Right atrium auricular region (tissue), 2 donors: ENCODE measurements around the gene NR6A1. TPM values are rescaled to one million over a fixed set of nuclear protein-coding genes. Genes with fewer than 3 reads are reported as not detected.

Experiments
- DNase-seq: peaks from one replicate; pipeline ENCODE4 v3.0.0-alpha.2; 2019; ENCODE audit warnings: low spot score
- H3K27ac ChIP-seq, 2 donors: fragments of 200-600 bp; sonication (generic); 1 replicate in 1 of 2; 2 replicates in 1 of 2; pipeline ENCODE4 v1.5.1; 2016 to 2019
- H3K27me3 ChIP-seq, 2 donors: fragments of 200-600 bp; sonication (generic); one replicate each; pipeline versions ENCODE4 v1.5.1 to v1.6.0; 2017 to 2019
- H3K36me3 ChIP-seq: fragments of 200-600 bp; sonication (generic); one replicate; pipeline ENCODE4 v1.5.1; 2016
- H3K4me1 ChIP-seq, 2 donors: fragments of 200-600 bp; sonication (generic); one replicate each; pipeline versions ENCODE4 v1.5.1 to v1.6.0; 2017 to 2019
- H3K4me3 ChIP-seq, 2 donors: fragments of 200-600 bp; sonication (generic); 1 replicate in 1 of 2; 2 replicates in 1 of 2; pipeline ENCODE4 v1.5.1; 2017 to 2019; ENCODE audit warnings: mild to moderate bottlenecking in 1 of 2, moderate library complexity in 1 of 2
- H3K9me3 ChIP-seq, 2 donors: fragments of 200-600 bp; sonication (generic); one replicate each; pipeline ENCODE4 v1.5.1; 2019
- total RNA-seq, 2 donors: library from RNA; depleted of rRNA; stranded (reverse); fragments of >200 nt; gene quantifications; one replicate each; pipeline ENCODE4 v1.1.0, GENCODE V29; 2016
- TF ChIP-seq, protein P1 (sequence below), 2 donors: fragments of 200-600 bp; sonication (generic); IDR thresholded peaks; one replicate each; pipeline ENCODE4 v1.5.1; 2019; ENCODE audit warnings: antibody characterized with exemption in 2 of 2

NR6A1 gene
- total RNA-seq, 2 donors from 2014 or later: 1.9 to 2.6 TPM

DNA sequence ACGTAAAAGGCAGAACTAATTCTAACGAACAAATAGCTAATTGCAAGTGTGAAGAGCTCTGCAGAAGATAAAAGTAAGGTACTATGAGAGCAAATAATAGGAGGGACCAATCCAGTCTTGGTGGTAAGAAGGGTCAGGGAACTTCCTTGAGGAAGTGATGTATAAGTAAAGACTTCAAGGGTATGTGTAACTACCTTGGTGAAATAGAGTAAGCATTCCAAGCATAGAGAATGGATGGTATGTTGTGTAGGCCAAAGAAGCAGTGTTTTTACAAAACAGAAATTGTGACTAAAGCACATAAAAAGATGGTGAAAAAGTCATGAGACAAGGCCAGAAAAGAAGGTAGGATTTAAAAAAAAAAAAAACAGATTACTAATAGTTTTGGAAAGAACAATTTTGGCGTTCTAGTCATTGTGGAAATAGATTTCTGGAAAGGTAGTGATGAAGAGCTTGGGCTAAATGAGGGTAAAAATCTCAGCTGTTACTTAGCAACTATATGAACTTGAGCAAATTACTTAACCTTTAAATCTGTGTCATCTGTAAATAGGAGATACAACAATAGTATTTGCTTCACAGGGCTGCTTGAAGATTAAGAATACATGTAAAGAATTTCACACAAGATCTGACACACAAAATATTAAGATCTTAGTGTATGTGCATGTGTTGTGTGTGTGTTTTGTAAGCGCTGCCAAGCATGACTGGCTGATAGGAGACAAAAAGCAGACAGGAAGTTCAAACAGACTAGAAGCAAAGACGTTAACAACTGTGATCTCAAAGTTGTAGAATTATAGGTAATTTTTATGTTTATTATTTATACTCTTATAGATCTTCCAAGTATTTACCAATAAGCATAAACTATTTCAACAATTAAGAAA lies 73.5 kb downstream of the NR6A1 start:
- TF ChIP-seq, protein P1, sequence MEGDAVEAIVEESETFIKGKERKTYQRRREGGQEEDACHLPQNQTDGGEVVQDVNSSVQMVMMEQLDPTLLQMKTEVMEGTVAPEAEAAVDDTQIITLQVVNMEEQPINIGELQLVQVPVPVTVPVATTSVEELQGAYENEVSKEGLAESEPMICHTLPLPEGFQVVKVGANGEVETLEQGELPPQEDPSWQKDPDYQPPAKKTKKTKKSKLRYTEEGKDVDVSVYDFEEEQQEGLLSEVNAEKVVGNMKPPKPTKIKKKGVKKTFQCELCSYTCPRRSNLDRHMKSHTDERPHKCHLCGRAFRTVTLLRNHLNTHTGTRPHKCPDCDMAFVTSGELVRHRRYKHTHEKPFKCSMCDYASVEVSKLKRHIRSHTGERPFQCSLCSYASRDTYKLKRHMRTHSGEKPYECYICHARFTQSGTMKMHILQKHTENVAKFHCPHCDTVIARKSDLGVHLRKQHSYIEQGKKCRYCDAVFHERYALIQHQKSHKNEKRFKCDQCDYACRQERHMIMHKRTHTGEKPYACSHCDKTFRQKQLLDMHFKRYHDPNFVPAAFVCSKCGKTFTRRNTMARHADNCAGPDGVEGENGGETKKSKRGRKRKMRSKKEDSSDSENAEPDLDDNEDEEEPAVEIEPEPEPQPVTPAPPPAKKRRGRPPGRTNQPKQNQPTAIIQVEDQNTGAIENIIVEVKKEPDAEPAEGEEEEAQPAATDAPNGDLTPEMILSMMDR (IDR thresholded peaks at IDR 0.05): no peak
- Histone ChIP-seq H3K36me3 (no peaks in the 10 kb centered on the region), H3K9me3 (no peaks in the 10 kb centered on the region), H3K4me1 (no peaks in the 10 kb centered on the region), H3K27ac (no peak overlapping the region), H3K4me3 (no peak overlapping the region), H3K27me3 (no peaks in the 10 kb centered on the region)
- no peak for DNase-seq

DNA sequence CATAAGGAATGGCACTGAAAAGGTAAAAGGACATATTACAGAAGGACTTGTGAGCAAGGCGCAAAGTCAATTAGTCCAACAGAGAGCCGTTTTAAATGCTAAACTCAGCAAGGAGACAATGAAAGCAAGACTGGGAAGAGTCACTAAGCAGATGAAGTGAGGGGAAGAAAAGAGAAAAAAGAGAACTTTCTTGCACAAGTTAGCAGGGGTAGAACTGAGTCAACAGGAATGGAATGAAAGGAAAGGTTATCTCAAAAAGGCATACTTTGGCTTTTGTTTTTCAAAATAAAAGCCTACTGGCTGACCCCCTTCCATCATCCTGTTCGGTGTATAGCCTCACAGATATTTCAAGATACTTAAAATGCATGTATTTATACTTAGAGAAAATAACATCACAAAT lies 75.0 kb downstream of the NR6A1 start:
- DNase-seq: no peak
- Histone ChIP-seq H3K36me3 (no peaks in the 10 kb centered on the region), H3K27ac (no peak overlapping the region), H3K4me1 (no peaks in the 10 kb centered on the region), H3K27me3 (no peaks in the 10 kb centered on the region), H3K4me3 (no peak overlapping the region), H3K9me3 (no peaks in the 10 kb centered on the region)
- TF ChIP-seq, protein P1 (IDR thresholded peaks at IDR 0.05): no peak

DNA sequence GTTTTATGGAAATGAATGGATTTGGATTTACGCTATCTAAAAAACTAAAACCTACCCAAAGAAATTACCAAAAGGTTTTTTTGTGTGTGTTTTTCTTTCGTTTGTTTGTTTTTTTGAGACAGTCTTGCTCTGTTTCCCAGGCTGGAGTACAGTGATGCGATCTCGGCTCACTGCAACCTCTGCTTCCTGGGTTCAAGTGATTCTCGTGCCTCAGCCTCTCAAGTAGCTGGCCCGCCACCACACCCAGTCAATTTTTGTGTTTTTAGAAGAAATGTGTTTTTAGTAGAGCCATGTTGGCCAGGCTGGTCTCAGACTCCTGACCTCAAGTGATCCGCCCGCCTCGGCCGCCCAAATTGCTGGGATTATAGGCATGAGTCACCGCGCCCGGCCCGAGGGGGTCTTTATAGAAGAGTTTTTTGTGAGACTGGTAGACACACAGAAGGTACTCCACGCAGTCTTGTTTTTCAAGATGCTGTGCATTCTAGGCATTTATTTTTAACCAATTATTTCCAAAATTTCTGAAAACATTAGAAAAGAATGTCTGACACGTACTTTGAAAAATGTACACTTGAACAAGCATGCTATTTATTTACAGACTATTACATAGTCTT lies 75.7 kb downstream of the NR6A1 start:
- Histone ChIP-seq H3K27ac (no peak overlapping the region), H3K9me3 (no peaks in the 10 kb centered on the region), H3K36me3 (no peaks in the 10 kb centered on the region), H3K4me1 (no peaks in the 10 kb centered on the region), H3K4me3 (no peak overlapping the region), H3K27me3 (no peaks in the 10 kb centered on the region)
- no peak for DNase-seq
- TF ChIP-seq, protein P1 (IDR thresholded peaks at IDR 0.05): no peak

DNA sequence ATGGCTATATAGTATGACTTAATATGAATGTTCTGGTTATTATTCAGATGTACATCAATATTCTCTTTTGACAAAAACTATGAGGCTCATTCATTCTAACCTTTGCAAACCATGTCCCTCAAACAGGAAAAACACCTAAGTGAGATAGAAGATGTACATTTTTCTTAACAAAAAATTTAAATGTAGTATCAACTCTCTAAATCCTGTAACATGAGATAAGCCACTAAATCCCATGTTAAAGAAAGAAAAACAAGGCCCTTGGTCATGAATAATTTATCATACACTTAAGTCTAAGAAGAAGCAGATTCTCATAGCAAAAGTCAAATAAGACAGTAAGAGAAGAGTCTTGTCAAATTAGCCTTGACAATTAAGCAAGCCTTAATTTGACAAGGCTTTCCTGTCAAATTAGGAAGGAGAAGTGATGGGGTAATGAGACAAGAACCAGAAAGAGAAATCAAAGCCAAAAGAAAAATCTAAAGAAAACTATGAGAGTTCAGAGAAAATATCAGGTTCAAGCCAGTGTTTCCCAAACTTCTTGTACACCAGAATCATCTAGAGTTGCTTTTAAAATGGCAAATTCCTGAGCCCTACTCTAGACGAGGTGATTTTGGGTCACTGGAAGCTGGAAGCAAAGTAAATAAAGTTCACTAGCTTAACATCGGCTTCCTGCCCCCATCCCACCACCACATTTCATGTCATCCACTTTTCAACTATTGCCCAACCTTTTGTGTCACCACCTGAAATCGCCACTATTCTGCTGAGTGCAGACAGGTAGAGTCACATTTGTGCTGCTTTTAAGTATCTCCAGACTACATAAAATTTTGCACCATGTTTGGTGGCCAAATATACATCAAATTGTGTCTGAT lies 76.5 kb downstream of the NR6A1 start:
- no peak overlapping the region for H3K27ac ChIP-seq
- no peaks in the 10 kb centered on the region for H3K36me3 ChIP-seq

DNA sequence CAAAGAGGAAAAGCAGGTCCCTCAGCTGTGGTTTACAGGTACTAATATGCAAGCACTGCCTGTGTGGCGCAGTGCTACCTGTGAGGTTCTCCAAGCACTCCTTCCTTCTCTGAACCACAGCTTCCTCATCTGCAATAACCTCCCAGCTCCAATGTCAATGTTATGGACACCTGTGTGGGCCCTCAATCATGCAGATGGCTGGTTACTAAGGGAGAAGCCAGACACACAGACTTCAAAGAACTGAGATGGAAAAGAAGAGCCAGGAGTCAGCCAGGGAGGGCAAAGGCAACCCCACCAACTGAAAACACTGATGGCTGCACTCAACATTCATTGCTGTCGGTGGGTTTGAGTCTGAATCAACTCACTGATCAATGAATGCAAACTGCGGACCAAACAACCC lies 77.7 kb downstream of the NR6A1 start:
- Histone ChIP-seq H3K9me3 (no peaks in the 10 kb centered on the region), H3K27ac (no peak overlapping the region), H3K27me3 (no peaks in the 10 kb centered on the region), H3K4me3 (no peak overlapping the region), H3K4me1 (no peaks in the 10 kb centered on the region), H3K36me3 (no peaks in the 10 kb centered on the region)
- TF ChIP-seq, protein P1 (IDR thresholded peaks at IDR 0.05): no peak
- no peak for DNase-seq

More for the DNA sequence above, 76.5 kb downstream of the NR6A1 start:
- no peaks in the 10 kb centered on the region for H3K9me3 ChIP-seq
- no peak for DNase-seq
- TF ChIP-seq, protein P1 (IDR thresholded peaks at IDR 0.05): no peak
- no peaks in the 10 kb centered on the region for H3K27me3 ChIP-seq
- H3K4me1 ChIP-seq: no peaks in the 10 kb centered on the region
- no peak overlapping the region for H3K4me3 ChIP-seq
